HG03135 (cell line): ENCODE measurements around the gene WRAP53.
"Not testable (repeated sequence)": the region's sequence is repeated elsewhere in the genome, so short reads cannot be mapped to it uniquely, and the experiment has no call there.

Experiments
- ATAC-seq: cut with Tn5 transposase; IDR thresholded peaks from one replicate; pipeline ENCODE4 v1.9.1; 2021; ENCODE audit warnings: mild to moderate bottlenecking, moderate library complexity; ENCODE audit not compliant: unreplicated experiment

The WRAP53 gene

GRCh38 chr17:7687908-7688807, at the start of gene WRAP53:
Gene WRAP53 (plus strand): TSS chr17:7688477. CDS start chr17:7688649, 172 bp downstream.
- peak; percentile 64 for ATAC-seq

DNA sequence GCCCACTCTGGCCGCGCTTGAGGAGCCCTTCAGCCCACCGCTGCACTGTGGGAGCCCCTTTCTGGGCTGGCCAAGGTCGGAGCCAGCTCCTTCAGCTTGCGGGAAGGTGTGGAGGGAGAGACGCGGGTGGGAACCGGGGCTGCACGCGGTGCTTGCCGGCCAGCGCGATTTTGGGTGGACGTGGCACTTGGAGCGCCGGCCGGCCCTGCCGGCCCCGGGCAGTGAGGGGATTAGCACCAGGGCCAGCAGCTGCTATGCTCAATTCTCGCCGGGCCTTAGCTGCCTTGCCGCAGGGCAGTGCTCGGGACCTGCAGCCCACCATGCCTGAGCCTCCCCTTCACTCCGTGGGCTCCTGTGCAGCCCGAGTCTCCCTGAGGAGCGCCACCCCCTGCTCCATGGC, 47.5 kb upstream of the WRAP53 start:
- no peak for ATAC-seq

GRCh38 chr17:7641635-7642034, 46.6 kb upstream of the WRAP53 start:
- not testable (repeated sequence) for ATAC-seq

DNA sequence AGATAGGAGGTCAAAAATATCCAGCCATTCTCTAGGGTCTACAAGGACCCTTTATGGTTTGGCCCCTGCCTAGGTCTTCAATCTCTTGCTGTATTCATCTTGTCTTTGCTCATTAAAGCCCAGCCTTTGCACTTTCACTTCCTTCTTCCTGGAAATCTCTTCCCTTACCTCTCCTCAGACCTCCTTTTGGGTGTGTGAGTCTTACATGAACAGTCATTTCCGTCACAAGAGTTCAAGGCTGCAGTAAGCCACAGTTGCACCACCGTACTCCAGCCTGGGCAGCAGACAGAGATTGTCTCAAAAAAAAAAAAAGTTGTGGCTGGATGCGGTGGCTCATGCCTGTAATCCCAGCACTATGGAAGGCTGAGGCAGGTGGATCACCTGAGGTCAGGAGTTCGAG, 43.5 kb upstream of the WRAP53 start:
- ATAC-seq: no peak

GRCh38 chr17:7646457-7646856, 41.8 kb upstream of the WRAP53 start:
- no peak for ATAC-seq

DNA sequence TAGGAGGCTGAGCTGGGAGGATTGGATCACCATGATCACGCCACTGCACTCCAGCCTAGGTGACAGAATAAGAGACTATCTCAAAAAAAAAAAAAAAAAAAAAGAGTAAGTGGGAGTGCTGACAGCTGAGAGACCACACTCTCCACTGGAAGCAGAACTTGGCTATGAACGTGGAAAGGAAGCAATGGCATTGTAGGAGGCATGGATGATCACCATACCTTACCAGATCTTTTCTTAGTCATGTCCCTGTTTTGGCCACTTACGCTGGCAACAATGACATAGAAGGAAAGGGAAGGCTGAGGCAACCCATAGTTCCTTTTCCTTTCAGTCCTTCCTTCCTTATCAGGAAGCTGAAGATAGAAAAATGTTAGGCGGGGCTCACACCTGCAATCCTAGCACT, 41.3 kb upstream of the WRAP53 start:
- ATAC-seq: no peak

DNA sequence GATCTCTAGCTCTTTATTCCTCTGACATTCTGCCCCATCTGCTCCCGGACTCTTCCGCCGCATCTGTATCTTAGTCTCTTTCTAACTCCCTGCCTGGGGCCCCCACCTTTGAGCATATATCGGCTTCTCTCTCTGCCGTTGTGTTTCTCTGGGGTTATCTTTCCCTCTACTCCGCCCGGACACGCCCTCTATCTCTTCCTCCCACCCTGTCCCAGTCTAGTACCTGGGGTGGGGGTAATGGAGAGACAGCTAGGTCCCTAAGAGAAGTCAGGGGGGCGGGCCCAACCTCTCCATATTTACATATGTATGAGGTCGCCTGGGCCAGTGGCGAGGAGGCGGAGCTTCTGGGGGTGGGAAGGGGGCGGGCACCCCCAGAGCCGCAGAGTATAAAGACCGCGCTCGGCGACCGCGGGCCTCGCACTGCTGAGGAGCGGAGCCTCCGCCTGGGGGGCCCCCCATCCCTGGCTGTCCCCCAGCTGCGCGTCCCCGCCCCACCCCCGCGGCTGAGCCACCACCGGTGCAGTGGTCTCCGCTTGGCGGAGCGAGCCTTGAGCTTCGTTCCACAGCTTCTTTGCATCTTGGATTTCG, 37.7 kb upstream of the WRAP53 start, which contains the start of gene ATP1B2:
Gene ATP1B2, plus strand, starts transcription at position 418 of the 588 bp plus-strand sequence. CDS start 593 bp downstream, outside the sequence.
- no peak for ATAC-seq

DNA sequence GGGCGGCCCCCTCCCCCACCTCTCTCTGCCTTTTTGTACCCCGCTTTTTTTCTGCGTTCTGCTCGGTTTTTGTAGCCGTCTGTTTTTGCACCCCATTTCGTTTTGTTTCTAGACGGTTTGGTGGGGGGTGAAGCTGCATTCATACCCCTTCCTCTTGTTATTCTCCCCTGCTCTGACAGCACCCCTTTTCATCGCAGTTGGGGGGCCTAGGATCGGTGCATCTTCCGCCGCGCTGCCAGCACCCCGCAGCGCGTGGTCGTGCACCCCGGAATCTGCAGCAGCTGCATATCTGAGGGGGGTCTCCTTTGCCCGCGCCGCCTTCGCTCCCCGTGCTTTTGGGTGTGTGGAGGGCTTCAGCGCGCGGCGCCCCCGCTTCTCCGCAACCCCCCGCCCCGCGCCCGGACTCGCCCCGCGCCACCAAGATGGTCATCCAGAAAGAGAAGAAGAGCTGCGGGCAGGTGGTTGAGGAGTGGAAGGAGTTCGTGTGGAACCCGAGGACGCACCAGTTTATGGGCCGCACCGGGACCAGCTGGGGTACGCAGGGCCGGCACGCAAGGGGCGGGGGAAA, 37.1 kb upstream of the WRAP53 start:
- ATAC-seq: no peak

GRCh38 chr17:7651665-7652387, 36.5 kb upstream of the WRAP53 start:
- ATAC-seq: no peak

- no peak for ATAC-seq
Measured at GRCh38 chr17:7652388-7653356, 35.6 kb upstream of the WRAP53 start.

GRCh38 chr17:7654832-7655540, 33.3 kb upstream of the WRAP53 start:
- ATAC-seq: no peak

- ATAC-seq: no peak
Measured at GRCh38 chr17:7655541-7655840, 32.8 kb upstream of the WRAP53 start.

GRCh38 chr17:7656958-7657609, 31.2 kb upstream of the WRAP53 start:
- no peak for ATAC-seq

- ATAC-seq: no peak
Measured at GRCh38 chr17:7667656-7668406, 20.4 kb upstream of the WRAP53 start.

DNA sequence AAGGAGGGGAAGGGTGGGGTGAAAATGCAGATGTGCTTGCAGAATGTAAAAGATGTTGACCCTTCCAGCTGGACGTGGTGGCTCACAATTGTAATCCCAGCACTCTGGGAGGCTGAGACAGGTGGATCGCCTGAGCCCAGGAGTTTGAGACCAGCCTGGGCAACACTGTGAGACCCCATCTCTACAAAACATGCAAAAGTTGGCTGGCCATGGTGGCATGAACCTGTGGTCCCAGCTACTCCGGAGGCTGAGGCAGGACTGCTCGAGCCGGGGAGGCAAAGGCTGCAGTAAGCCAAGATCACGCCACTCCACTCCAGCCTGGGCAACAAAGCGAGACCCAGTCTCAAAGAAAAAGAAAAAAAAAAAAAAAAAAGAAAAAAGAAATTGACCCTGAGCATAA, 19.8 kb upstream of the WRAP53 start:
- no peak for ATAC-seq

DNA sequence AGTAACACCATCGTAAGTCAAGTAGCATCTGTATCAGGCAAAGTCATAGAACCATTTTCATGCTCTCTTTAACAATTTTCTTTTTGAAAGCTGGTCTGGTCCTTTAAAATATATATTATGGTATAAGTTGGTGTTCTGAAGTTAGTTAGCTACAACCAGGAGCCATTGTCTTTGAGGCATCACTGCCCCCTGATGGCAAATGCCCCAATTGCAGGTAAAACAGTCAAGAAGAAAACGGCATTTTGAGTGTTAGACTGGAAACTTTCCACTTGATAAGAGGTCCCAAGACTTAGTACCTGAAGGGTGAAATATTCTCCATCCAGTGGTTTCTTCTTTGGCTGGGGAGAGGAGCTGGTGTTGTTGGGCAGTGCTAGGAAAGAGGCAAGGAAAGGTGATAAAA, 15.0 kb upstream of the WRAP53 start:
- ATAC-seq: no peak

DNA sequence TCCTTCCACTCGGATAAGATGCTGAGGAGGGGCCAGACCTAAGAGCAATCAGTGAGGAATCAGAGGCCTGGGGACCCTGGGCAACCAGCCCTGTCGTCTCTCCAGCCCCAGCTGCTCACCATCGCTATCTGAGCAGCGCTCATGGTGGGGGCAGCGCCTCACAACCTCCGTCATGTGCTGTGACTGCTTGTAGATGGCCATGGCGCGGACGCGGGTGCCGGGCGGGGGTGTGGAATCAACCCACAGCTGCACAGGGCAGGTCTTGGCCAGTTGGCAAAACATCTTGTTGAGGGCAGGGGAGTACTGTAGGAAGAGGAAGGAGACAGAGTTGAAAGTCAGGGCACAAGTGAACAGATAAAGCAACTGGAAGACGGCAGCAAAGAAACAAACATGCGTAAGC, 13.3 kb upstream of the WRAP53 start:
- no peak for ATAC-seq

- ATAC-seq: no peak
Measured at GRCh38 chr17:7676533-7676932, 11.7 kb upstream of the WRAP53 start.
